Measurements from ENCODE around the gene SARDH. TPM values are rescaled to one million over a fixed set of nuclear protein-coding genes. Genes with fewer than 3 reads are reported as not detected.
"Not testable (repeated sequence)": the region's sequence is repeated elsewhere in the genome, so short reads cannot be mapped to it uniquely, and the experiment has no call there.

SARDH gene
- total and polyA plus RNA-seq, 2 of the 8 experiments (the other 6 are each of a cell fraction or from before 2014, with no cell fraction given) = 6.4 to 7.4 TPM

GRCh38 chr9:133766234-133766633, 28.1 kb upstream of the SARDH start:
- H4K8ac ChIP-seq (ENCODE audit: extremely low read depth, insufficient read depth, low read length); H3K4ac ChIP-seq (replicated peaks; ENCODE audit: insufficient read length, low read depth, low read length); POLR2A ChIA-PET (ENCODE audit: partially characterized antibody); H3K27me3 ChIP-seq (replicated peaks in 1 of 4; ENCODE audit: control insufficient read depth in 3 of 4, extremely low read depth in 1 of 4, insufficient read depth in 3 of 4, low read length in 3 of 4); H3K14ac ChIP-seq (ENCODE audit: insufficient read length); H2BK5ac ChIP-seq (ENCODE audit: low read depth, low read length); H3K4me1 ChIP-seq (replicated peaks in 1 of 4; ENCODE audit: control insufficient read depth in 3 of 4, insufficient read depth in 4 of 4, low read length in 3 of 4); H3K79me2 ChIP-seq (ENCODE audit: control insufficient read depth in 1 of 2, insufficient read depth in 2 of 2, low read length in 2 of 2); H4K91ac ChIP-seq (replicated peaks; ENCODE audit: insufficient read length, low read length); H3K27ac ChIP-seq (ENCODE audit: low read depth, low read length); H3K18ac ChIP-seq (ENCODE audit: extremely low read depth, low read length); H2BK12ac ChIP-seq (ENCODE audit: low read depth, low read length); H2AFZ ChIP-seq (ENCODE audit: low read length); H4K20me1 ChIP-seq (replicated peaks in 1 of 2; ENCODE audit: control insufficient read depth in 1 of 2, insufficient read depth in 2 of 2, low read length in 2 of 2); H3K23ac ChIP-seq (ENCODE audit: insufficient read length); FAIRE-seq; H2BK15ac ChIP-seq (ENCODE audit: low read length); H3K9ac ChIP-seq (replicated peaks in 1 of 4; ENCODE audit: extremely low read depth in 1 of 4, low read depth in 3 of 4, low read length in 3 of 4); H3K9me3 ChIP-seq (ENCODE audit: insufficient read depth in 2 of 2, low read depth in 1 of 2, low read length in 1 of 2); H3K4me2 ChIP-seq (ENCODE audit: insufficient read depth in 1 of 2, low read depth in 2 of 2, low read length in 2 of 2); H4K5ac ChIP-seq (ENCODE audit: insufficient read length, low read depth, low read length); H2AK5ac ChIP-seq (ENCODE audit: low read depth, low read length); H3K56ac ChIP-seq (replicated peaks; ENCODE audit: insufficient read length, low read depth, low read length); DNase-seq (ENCODE audit: low read depth in 1 of 2, low spot score in 2 of 2); H2BK20ac ChIP-seq (ENCODE audit: low read length); H2BK120ac ChIP-seq (replicated peaks; ENCODE audit: low read depth, low read length); H3K4me3 ChIP-seq (ENCODE audit: extremely low read depth in 1 of 4, insufficient read depth in 2 of 4, low read depth in 3 of 4, low read length in 4 of 4); H3K23me2 ChIP-seq (ENCODE audit: low read depth, low read length); H3K79me1 ChIP-seq (ENCODE audit: low read depth, low read length): not testable (repeated sequence)
- 91% methylated on average over 2 of the region's 3 CpGs; no CpG with 5 or more reads in 1 of the 2 experiments for WGBS, 2 experiments (ENCODE audit: extremely low coverage in 1 of 2, insufficient coverage in 1 of 2, insufficient read length in 1 of 2, insufficient replicate concordance in 2 of 2, low coverage in 1 of 2, low lambda C conversion rate in 2 of 2, missing lambda C conversion rate in 1 of 2)
- H3K36me3 ChIP-seq (ENCODE audit: control insufficient read depth in 2 of 4, insufficient read depth in 4 of 4, low read length in 3 of 4) = peaks cover 2 to 12% (median 9%) of the 10 kb centered on the region in 4 experiments; a peak in 6 of 8 replicates
- CTCF ChIA-PET (ENCODE audit: partially characterized antibody) = interaction anchor here (1.9 kb wide), 1 partner anchor 10 kb away, joined by 6 read pairs; no protein-coding TSS in a partner anchor
